A549 treated with AZD9567 at 1 μM for 4 hours (cell line): Measurements from ENCODE around the gene TMEM218. TPM values are rescaled to one million over a fixed set of nuclear protein-coding genes. Genes with fewer than 3 reads are reported as not detected.

Experiments used
- total RNA-seq: library from RNA; stranded (reverse); fragments of 200-300 nt; extraction: Qiagen RNA extraction; gene quantifications from 5 replicates; pipeline ENCODE4 v1.2.3, GENCODE V29; 2022; ENCODE audit not compliant: insufficient read depth

The TMEM218 gene
- total RNA-seq: 15.5 to 23.3 TPM (median 20.7 TPM) in 5 replicates

GRCh38 chr11:125111343-125112207, at the start of gene TMEM218:
TSS of gene TMEM218 (minus strand) at chr11:125111626. CDS start at chr11:125102241, 9,385 bp downstream.

GRCh38 chr11:125062931-125063428, 48.4 kb downstream of the TMEM218 start, which contains the start of gene SLC37A2:
TSS of gene SLC37A2 (plus strand) at chr11:125063305. CDS start at chr11:125063368, 63 bp downstream.

Other genes with a start within 250 kb of the TMEM218 start
- gene ROBO3, start 246.2 kb downstream of the TMEM218 start, total RNA-seq: 2.0 to 3.0 TPM (median 2.9 TPM) in 5 replicates
- gene ROBO4, start 213.8 kb downstream of the TMEM218 start, total RNA-seq: not detected in 5 replicates
- gene HEPN1, start 192.4 kb downstream of the TMEM218 start, total RNA-seq: not detected in 5 replicates
- not detected in 5 replicates for gene HEPACAM, start 175.6 kb downstream of the TMEM218 start, total RNA-seq
- 0.49 to 0.66 TPM (median 0.55 TPM) in 5 replicates for gene CCDC15, start 157.4 kb downstream of the TMEM218 start, total RNA-seq
- gene SLC37A2, start 48.3 kb downstream of the TMEM218 start, total RNA-seq: 0.08 to 0.13 TPM (median 0.10 TPM) in 4 of 5 replicates, not detected in the other
- gene PKNOX2, start 53.1 kb upstream of the TMEM218 start, total RNA-seq: 0.03 TPM in 1 of 5 replicates, not detected in the others